CD1c-positive myeloid dendritic cell (primary cell): ENCODE data around the gene DMXL1.
"Not testable (repeated sequence)": the region's sequence is repeated elsewhere in the genome, so short reads cannot be mapped to it uniquely, and the experiment has no call there.

ENCODE experiments used
- DNase-seq: peaks from one replicate; pipeline ENCODE4 v3.0.0-alpha.2; 2016; ENCODE audit errors: extremely low spot score

Gene DMXL1

DNA sequence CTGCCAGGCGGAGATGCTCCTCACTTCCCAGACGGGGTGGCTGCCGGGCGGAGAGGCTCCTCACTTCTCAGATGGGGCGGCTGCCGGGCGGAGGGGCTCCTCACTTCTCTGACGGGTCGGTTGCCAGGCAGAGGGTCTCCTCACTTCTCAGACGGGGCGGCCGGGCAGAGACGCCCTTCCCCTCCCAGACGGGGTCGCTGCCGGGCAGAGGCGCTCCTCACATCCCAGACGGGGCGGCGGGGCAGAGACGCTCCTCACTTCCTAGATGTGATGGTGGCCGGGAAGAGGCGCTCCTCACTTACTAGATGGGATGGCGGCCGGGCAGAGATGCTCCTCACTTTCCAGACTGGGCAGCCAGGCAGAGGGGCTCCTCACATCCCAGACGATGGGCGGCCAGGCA, 51.6 kb downstream of the DMXL1 start:
- not testable (repeated sequence) for DNase-seq

DNA sequence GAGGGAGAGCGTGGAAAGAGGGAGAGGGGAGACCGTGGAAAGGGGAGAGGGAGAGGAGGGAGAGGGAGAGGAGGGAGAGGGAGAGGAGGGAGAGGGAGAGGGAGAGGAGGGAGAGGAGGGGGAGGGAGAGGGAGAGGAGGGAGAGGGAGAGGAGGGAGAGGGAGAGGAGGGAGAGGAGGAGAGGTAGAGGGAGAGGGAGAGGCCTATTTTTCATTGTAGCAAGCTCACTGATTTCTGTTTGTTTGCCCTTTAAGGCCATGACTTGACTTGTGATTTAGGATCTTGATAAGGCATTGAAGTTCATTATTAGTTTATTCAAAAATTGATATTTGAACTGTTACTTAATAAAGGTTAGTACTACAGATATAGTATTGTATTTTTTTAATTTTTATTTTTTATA, 52.4 kb downstream of the DMXL1 start:
- no peak for DNase-seq

DNA sequence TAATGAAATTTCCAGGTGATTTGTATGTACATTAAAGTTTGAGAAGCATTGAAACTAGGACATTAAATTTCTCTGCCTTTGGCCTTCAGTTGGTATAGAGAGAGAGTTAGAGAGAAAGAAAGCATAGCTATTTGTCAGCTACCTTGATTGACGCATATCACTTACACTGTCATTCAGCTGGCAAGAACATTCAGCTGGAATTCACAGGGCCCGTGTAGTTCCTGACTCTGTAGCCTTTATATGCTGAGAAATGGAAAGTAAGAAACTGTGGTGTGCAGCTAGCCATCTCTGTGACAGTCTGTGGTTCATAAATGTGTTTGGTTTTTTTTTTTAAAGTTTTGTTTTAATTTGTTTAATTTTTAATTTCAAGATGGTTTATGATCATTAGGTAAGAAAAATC, 58.9 kb downstream of the DMXL1 start:
- DNase-seq, result no peak

DNA sequence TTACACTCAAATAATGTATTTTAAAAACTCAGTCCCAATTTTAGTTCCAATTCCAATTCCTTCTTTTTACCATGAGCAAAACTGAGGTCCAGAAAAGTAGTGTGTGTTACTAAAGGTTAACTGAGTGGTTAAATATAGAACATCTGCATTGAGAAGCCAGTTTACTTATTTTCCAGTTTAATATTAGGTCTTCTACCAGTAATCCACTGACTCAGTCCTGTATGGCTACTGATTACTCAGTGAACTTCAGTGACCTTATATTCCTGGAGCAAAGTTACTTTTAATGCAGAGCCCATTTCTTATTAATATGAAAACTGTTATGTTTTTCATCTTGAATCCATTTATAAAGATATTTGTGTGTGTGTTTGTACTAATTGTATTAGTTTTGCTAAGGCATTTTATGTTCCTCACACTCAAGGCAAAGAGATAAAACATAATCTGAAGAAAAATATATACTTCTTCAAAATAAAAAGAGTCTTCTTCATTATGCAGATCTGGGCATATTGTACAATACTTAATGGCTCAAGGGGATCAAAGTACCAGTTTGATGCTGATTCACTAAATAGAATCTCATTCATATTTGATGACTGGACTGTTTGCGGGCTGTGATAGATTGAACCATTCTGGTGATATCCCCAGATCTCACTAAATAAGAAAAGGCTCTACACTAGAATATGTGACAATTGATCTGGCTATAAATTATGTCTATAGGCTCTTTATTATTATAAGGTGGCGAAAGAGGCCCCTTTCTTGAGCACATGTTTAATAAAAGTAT, 60.8 kb downstream of the DMXL1 start:
- no peak for DNase-seq

DNA sequence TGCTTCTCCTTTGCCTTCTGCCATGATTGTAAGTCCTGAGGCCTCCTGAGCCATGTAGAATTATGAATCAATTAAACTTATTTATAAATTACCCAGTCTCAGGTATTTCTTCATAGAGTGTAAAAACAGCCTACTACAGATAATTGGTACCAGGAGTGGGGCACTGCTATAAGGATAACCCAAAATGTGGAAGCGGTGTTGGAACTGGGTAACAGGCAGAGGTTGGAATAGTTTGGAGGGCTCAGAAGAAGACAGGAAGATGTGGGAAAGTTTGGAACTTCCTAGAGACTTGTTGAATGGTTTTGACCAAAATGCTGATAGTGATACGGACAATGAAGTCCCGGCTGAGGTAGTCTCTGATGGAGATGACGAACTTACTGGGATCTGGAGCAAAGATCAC, 64.9 kb downstream of the DMXL1 start:
- not testable (repeated sequence) for DNase-seq

DNA sequence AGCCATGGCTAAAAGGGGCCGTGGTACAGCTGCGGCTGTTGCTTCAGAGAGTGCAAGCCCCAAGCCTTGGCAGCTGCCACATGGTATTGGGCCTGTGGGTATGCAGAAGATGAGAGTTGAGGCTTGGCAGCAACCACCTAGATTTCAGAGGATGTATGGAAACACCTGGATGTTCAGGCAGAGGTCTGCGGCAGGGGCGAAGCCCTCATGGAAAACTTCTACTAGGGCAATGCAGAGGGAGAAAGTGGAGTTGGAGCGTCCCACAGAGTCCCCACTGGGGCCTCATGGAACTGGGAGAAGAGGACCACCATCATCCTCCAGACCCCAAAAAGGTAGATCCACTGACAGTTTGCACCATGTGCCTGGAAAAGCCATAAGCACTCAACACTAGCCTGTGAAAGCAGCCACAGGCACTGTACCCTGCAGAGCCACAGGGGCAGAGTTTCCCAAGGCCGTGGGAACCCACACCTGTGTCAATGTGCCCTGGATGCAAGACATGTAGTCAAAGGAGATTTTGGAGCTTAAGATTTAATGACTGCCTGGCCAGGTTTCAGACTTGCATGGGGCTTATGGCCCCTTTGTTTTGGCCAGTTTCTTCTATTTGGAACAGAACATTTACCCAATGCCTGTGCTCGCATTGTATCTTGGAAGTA, 65.9 kb downstream of the DMXL1 start:
- no peak for DNase-seq

DNA sequence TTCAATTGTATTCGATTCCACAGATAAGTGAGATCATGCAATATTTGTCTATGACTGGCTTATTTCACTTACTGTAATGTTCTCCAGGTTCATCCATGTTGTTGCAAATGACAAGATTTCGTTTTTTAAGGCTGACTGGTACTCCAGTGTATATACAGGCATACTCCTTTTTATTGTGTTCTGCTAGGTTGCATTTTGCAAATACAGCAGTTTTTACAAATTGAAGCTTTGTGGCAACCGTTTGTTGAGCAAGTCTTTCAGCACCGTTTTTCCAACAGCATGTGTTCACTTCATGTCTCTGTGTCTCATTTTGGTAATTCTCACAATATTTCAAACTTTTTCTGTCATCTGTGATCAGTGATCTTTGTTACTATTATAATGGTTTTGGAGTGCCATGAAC, 82.7 kb downstream of the DMXL1 start:
- no peak for DNase-seq

DNA sequence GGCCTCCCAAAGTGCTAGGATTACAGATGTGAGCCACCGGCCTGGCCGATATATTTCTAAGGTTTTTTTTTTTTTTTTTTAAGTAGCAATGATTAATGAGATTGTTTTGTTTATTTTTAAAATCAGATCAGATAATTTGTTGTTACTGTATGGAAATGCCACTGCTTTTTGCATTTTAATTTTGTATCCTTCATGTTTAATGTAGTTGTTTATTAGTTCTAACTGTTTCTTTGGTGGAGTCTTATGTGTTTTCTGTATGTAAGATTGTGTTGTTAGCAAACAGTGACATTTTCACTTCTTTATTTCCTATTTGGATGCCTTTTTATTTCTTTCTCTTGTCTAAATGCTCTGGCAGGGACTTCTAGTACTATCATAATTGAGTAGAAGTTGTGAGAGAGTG, 87.3 kb downstream of the DMXL1 start:
- DNase-seq, result no peak

DNA sequence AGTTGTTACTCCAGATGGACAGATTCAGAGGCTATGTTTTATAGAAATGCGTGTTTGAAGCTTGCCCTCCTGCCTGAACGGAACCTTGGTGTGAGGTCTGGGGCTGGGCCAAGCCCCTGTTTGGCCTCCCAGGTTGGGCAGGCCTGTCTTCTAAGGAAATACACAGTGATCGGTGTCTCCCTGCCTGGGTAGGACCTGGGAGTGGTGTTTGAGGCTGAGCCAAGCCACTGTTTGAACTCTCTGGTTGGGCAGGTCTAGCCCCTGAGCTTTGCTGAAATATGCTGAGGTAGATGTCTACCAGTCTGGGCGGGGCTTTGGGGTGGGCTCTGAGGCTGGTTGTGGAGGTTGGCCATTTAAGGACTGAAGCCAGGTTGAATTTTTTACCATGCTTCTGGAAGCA, 90.5 kb downstream of the DMXL1 start:
- DNase-seq, result no peak

DNA sequence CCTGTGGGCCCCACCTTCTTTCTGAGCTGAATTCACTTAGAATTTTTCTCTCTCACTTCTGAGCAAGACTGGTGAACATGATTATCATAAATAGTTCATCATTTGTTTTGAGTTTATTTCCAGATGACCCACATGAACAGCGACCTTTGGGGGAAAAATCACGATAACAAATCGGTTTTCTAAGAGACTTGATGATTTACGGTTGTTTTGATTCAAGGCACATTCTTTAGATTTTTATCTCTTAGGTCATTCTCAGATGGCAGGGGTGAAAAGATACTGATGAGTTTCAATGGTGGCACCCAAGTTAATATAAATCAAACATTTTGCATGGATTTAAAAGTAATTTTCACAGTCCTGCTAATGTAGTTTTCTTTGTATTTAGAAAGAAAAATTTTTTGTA, 95.1 kb downstream of the DMXL1 start:
- no peak for DNase-seq

DNA sequence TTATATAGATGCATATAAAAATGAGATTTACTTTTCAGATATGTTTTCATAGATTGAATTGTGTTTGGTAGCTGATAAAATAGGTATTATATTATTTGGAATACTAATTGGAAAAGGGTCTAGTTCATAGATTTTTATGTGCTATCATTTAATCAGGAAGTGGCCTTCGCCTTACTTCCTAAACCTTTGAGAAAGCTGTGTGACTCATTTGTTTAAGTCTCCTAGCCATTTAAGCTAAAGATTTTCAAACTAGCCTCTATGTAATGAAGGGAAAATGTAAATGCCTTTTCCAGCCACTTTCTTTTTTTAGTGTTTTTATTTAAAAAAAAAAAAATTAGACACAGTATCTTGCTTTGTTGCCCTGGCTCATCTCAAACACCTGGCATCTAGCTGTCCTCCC, 97.5 kb downstream of the DMXL1 start:
- no peak for DNase-seq

DNA sequence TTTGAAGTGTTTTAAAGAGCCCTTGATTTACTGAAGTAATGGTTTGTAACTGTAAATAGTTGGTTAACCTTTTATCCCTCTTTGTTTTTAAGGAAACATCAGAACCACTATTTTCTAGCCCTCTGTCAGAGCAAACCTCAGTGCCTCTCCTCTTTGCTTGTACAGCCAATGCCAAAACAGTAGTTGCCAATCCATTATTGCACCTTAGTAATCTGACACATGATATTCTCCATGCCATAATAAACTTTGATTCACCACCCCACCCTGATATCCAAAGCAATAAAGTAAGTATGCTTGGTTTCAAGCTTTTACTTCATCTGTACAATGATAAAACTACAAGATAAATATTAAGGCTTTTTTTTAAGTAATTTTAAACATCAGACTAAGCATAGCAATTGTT, 100.8 kb downstream of the DMXL1 start:
- no peak for DNase-seq

DNA sequence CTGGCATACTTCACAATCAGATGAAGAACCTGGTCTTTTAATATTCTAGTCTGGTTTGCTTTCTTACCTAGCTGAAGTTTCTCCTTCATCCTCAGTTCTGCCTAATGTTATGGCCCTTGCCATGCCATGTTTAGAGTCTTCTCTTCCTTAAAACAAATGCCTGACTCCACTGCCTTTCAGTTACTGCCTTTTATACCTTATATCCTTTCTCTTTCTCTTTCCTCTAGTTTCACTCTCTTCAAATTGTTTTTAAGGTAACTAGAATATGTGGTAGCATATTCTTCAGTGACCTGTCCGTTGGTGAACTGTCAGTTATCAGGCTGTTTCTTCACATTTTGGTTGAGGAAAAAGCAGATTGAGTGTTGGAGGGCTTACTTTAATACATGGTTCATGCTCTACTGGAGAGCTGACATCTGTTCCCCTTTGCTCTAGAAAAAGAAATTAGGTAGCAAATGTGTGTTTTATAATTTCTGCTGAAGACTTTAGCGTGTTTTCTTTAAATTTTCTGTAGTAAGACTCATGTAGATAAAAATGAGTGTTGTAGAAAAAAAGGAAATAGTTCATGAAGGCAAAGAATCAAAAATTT, 103.8 kb downstream of the DMXL1 start:
- DNase-seq, result no peak

DNA sequence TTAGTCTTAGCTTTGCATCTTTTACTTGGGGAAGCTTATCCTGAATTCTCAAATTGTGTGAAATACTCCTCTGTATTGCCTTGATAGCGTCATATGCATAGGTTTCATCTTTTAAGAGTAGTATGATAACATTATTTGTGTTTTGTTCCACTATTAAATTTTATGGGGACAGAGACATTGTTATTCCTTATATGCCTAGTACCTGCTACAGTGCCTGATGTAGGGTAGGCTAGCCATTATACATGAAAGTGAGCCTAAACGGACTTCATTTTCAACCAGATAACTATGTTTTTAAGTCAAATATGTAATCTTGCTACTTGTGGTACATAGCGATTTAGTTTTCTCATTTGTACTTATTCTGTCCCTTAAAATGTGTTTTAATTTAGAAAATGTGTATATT, 105.9 kb downstream of the DMXL1 start:
- DNase-seq, result no peak

DNA sequence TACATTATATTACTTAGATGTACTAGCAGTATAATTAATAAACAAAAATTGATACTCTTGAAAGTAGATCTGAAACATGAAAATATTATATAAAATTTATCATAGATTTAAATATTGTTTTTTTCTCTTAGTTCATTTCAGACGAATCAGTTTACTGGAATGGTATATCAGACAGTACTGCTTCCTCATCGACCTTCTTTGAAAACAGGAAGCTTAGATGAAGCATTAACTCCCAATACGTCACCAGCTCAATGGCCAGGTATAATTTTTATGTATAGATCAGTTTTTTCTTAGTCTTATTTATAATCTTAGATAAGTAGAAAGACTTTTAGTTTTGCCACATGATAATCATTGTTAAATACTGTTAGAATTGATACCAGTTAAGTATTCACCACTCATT, 106.3 kb downstream of the DMXL1 start:
- DNase-seq, result no peak

DNA sequence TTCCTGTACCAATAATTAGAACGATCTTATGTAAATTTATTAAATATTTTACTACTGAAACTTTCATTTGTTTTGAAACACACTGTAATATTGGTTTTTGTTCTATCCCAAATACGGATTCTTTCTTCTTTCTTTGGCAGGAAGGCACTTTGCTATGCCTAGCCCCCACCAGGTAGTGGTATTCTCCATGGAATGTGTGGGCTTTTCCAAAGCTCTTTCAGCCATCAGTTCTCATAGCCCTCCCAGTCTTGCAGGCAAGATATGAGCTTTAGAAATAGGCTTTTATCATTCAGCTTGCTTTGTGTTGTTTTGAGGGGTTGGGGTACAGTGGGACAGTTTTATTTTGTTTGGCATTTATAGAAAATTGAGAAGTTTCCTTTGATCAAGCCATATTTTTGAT, 107.5 kb downstream of the DMXL1 start:
- DNase-seq, result no peak

DNA sequence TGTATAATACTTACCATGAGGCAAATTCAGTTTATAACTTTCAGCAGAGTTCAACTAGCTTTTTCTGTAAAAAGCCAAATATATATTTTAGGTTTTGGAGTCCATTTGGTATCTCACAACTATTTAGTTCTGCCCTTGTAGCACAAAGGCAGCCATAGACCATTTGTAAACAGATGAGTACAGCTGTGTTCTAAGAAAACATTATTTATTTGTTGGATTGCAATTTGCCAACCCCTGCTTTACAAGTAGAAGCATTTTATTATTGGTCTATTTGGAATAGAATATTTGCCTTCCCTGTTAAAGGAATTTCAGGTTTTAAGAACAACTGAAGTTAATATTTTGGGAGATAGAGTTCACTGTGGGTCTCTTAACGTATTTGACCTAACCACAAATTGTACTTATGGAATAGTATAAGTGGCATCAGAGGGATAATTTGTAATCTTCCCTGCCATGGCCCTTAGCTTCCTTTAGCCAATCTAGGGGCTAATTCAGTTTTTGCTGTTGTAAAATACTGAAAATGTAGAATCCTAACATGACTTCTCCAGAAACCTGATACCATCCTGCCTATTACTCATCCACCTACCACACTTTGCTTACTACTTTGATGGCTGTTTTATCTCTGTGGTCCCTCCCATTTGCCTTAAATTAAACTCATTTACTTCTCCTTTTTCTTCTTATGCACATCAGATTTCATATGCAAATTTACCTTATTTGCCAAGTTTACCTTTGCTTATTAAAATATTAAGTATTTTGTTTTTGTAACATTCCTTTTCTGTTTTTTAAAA, 109.2 kb downstream of the DMXL1 start:
- DNase-seq, result no peak

DNA sequence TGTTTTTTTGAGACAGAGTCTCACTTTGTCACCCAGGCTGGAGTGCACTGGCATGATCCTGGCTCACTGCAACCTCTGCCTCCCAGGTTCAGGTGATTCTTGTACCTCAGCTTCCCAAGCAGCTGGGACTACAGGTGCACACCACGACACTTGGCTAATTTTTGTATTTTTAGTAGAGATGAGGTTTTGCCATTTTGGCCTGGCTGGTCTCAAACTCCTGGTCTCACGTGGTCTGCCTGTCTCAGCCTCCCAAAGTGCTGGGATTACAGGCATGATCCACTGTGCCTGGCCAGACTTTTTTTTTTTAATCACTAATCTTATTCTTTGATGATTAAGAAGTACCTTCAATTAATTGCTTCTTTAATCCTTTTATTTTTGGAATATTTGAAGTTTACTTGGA, 114.6 kb downstream of the DMXL1 start:
- not testable (repeated sequence) for DNase-seq

DNA sequence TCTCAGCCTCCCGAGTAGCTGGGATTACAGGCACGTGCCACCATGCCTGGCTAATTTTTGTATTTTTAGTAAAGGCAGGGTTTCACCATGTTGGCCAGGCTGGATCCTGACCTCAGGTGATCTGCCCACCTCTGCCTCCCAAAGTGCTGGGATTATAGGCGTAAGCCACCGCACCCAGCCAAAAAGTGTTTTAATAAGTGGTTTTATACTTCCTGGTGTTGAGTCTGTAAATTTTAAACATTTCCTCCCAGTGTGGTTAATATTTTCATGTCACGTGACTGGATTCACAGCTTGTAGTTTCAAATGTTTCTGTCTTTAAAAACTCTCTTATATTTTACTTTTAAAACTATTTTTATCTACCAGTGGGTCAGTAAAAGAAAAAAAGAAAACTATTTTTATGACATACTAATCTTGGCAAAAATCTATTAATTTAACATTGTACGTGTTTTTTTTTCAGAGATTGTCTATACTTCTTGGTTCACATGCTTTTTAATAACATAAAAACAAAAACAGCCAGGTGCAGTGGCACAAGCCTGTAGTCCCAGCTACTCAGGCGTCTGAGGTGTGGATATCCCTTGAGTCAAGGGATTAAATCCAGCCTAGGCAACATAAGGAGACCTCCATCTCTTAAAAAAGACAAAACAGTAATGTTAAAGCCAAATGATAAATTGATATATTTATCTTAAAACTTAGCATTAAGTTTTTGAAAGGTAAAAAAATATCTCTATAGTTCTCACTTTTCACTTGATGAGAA, 117.1 kb downstream of the DMXL1 start:
- DNase-seq, result no peak

DNA sequence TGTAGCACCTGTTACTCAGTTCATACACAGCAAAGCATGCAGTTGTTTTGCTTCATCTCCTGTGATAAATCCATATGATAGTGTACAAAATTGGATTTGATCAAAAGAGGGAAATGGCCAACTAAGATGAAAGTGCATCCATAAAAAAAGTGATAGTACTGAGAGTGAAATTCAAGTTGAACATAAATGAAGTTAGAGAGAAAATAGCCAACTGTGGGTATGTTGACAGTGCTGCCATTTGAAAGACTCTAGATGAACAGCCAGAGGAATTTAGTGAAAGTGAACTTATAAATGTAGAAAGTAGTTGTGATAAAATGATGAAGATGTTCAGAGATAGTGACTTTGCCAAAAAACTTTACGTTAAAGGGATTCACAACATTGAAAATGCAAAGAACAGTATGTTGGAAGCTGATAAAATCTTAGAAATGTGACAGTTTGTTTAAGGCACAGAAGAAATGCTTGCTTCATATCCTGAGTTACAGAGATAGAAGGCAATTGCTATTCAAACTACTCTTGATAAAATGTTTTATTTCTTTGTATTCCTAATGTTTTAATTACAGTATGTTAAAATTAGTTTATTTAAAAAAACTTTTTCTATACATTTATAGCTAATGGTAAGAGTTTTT, 119.7 kb downstream of the DMXL1 start:
- DNase-seq, result no peak

DNA sequence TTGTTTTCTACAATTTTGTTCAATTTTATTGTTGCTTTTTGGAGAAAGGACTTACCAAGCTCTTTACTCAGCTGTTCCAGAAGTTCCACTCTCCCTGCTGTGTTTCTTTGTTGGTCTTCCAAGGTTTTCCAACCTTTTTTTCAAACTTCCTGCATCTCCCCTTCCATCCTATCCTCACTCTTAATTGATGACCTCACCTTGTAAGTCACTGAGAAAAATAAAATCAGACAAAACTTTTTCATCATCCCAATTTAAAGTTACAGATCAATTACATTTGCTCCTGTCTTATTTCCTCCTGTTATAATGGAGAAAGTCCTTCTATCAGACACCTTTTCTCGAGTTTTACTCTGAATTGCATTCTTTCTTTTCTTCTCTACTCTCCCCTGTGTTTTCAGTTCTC, 121.1 kb downstream of the DMXL1 start:
- DNase-seq, result no peak
